Measurements from ENCODE around the gene MYPOP. TPM values are rescaled to one million over a fixed set of nuclear protein-coding genes. Genes with fewer than 3 reads are reported as not detected.
A peak's percentile ranks its signal among the peaks of the same experiment; 100 is the strongest.

MYPOP gene
- total and polyA plus RNA-seq, 4 donors: 0.70 to 3.0 (median 1.3) TPM

- TF ChIP-seq, protein P1, sequence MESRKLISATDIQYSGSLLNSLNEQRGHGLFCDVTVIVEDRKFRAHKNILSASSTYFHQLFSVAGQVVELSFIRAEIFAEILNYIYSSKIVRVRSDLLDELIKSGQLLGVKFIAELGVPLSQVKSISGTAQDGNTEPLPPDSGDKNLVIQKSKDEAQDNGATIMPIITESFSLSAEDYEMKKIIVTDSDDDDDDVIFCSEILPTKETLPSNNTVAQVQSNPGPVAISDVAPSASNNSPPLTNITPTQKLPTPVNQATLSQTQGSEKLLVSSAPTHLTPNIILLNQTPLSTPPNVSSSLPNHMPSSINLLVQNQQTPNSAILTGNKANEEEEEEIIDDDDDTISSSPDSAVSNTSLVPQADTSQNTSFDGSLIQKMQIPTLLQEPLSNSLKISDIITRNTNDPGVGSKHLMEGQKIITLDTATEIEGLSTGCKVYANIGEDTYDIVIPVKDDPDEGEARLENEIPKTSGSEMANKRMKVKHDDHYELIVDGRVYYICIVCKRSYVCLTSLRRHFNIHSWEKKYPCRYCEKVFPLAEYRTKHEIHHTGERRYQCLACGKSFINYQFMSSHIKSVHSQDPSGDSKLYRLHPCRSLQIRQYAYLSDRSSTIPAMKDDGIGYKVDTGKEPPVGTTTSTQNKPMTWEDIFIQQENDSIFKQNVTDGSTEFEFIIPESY (IDR thresholded peaks at IDR 0.05): no peak
- TF ChIP-seq RXRA (IDR thresholded peaks at IDR 0.05): no peak
- TF ChIP-seq GABPA (IDR thresholded peaks at IDR 0.05 in 1 of 2, conservative IDR thresholded peaks at IDR 0.05 in 1 of 2): no peak
These were observed 18.9 kb downstream of the MYPOP start (continued) for GRCh38 chr19:45883586-45883880.

DNA sequence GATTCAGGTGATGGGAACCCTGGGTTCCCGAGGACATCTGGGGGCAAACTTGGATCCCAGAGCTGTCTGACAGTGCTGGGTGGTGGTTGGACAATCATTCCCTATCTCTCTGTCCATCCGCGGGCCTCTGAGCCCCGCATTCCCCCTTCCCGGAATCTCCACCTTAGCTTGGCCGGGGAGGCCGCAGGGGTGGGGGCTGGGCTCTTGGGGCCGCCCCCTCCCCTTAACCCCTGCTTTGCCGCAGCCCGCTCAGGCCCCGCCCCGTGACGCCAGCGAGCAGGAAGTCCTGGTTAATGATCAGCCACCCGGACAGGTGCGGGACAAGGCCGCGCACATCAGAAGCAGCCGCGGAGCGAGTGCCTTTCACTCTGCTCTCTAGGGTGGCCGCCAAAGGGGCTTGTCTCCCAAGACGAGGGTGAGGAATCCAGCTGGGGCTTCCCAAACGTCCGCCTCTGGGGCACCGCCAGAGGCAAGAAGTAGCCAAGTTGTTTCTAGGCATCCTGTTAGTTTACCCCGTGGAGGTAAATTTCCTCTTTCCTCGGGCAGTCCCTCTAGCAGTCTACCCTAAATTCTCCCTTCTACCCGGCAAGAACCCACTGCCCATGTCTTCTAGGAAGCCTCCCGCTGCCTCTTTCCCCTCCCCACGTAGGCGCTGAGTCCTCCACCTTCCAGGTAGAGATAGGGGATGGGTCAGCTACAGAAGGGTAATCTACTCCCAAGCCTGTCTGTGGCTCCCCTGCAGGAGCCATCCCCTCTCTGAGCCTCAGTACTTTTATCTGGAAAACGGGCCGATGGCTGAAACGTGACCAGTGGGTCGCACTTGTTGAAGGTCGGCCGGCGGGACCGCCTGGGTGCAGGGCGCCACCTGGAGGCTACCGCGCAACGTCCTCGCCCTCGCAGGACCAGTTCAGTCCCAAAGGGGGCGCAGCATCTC lies 19.5 kb downstream of the MYPOP start:
- DNase-seq (ENCODE audit: low spot score): peak; percentile 91
- Histone ChIP-seq H3K4me3 (ENCODE audit: low read depth in 1 of 3, low read length in 3 of 3) (peak overlapping the region; percentile 64 to 81 (median 67)), H3K27me3 (ENCODE audit: control insufficient read depth in 4 of 4, insufficient read depth in 4 of 4, low read length in 3 of 4) (no peaks in the 10 kb centered on the region), H3K9ac (ENCODE audit: low read depth in 1 of 2, low read length in 2 of 2) (peak overlapping the region; percentile 75 to 87), H3K36me3 (ENCODE audit: control insufficient read depth in 4 of 4, insufficient read depth in 3 of 4, low read depth in 1 of 4, low read length in 3 of 4) (no peaks in the 10 kb centered on the region), H3K27ac (ENCODE audit: low read depth in 1 of 2, low read length in 2 of 2) (peak overlapping the region; percentile 96 to 98), H3K9me3 (ENCODE audit: control insufficient read depth in 4 of 4, low read length in 3 of 4) (no peaks in the 10 kb centered on the region), H3K4me1 (ENCODE audit: control insufficient read depth in 4 of 4, insufficient read depth in 4 of 4, low read length in 3 of 4) (peaks cover 23 to 70% (median 42%) of the 10 kb centered on the region in 4 donors)
- peak; percentile 66 for TF ChIP-seq SP1 (IDR thresholded peaks at IDR 0.05)
- TF ChIP-seq EGR1 (IDR thresholded peaks at IDR 0.05; ENCODE audit: low read depth in 2 of 2): peak; percentile 51 to 71
- no peak for TF ChIP-seq FOXA2 (IDR thresholded peaks at IDR 0.05)
- TF ChIP-seq NR2F2 (IDR thresholded peaks at IDR 0.05): no peak
- TF ChIP-seq RXRA (IDR thresholded peaks at IDR 0.05): peak; percentile 28 to 62
- peak; percentile 24 to 48 for TF ChIP-seq HNF4A (conservative IDR thresholded peaks at IDR 0.05)
- TF ChIP-seq FOXA1 (IDR thresholded peaks at IDR 0.05): peak; percentile 14
- TF ChIP-seq, protein P2, sequence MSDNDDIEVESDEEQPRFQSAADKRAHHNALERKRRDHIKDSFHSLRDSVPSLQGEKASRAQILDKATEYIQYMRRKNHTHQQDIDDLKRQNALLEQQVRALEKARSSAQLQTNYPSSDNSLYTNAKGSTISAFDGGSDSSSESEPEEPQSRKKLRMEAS (IDR thresholded peaks at IDR 0.05): peak; percentile 57
- TF ChIP-seq HNF4G (IDR thresholded peaks at IDR 0.05): no peak
- TF ChIP-seq YY1 (IDR thresholded peaks at IDR 0.05): peak; percentile 39
- TF ChIP-seq GABPA (IDR thresholded peaks at IDR 0.05 in 1 of 2, conservative IDR thresholded peaks at IDR 0.05 in 1 of 2): peak in 1 of 2 donors; percentile 58
- peak; percentile 91 to 92 for TF ChIP-seq RAD21 (IDR thresholded peaks at IDR 0.05)
- TF ChIP-seq, protein P1 (IDR thresholded peaks at IDR 0.05): no peak
- no peak for TF ChIP-seq ATF3 (IDR thresholded peaks at IDR 0.05)
- TF ChIP-seq, protein P3, sequence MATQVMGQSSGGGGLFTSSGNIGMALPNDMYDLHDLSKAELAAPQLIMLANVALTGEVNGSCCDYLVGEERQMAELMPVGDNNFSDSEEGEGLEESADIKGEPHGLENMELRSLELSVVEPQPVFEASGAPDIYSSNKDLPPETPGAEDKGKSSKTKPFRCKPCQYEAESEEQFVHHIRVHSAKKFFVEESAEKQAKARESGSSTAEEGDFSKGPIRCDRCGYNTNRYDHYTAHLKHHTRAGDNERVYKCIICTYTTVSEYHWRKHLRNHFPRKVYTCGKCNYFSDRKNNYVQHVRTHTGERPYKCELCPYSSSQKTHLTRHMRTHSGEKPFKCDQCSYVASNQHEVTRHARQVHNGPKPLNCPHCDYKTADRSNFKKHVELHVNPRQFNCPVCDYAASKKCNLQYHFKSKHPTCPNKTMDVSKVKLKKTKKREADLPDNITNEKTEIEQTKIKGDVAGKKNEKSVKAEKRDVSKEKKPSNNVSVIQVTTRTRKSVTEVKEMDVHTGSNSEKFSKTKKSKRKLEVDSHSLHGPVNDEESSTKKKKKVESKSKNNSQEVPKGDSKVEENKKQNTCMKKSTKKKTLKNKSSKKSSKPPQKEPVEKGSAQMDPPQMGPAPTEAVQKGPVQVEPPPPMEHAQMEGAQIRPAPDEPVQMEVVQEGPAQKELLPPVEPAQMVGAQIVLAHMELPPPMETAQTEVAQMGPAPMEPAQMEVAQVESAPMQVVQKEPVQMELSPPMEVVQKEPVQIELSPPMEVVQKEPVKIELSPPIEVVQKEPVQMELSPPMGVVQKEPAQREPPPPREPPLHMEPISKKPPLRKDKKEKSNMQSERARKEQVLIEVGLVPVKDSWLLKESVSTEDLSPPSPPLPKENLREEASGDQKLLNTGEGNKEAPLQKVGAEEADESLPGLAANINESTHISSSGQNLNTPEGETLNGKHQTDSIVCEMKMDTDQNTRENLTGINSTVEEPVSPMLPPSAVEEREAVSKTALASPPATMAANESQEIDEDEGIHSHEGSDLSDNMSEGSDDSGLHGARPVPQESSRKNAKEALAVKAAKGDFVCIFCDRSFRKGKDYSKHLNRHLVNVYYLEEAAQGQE (IDR thresholded peaks at IDR 0.05): peak; percentile 42
- peak; percentile 21 to 24 for TF ChIP-seq JUND (IDR thresholded peaks at IDR 0.05)
- TF ChIP-seq TAF1 (conservative IDR thresholded peaks at IDR 0.05): peak; percentile 69
- peak; percentile 100 for TF ChIP-seq CTCF (IDR thresholded peaks at IDR 0.05; ENCODE audit: low read depth, low read length, missing input control)
- WGBS: 6% methylated on average over 47 of the region's 47 CpGs
